Activated naive CD8-positive, alpha-beta T cell treated with anti-CD3 and anti-CD28 coated beads for 36 hours (primary cell): ENCODE data around the gene TMEM94. TPM values are rescaled to one million over a fixed set of nuclear protein-coding genes. Genes with fewer than 3 reads are reported as not detected.
"Not testable (repeated sequence)": the region's sequence is repeated elsewhere in the genome, so short reads cannot be mapped to it uniquely, and the experiment has no call there.

ENCODE experiments used
- DNase-seq: peaks from one replicate; pipeline ENCODE4 v3.0.0; 2021
- H3K27ac Mint-ChIP-seq: one replicate; pipeline ENCODE4 v1.8.0; 2022; ENCODE audit warnings: mild to moderate bottlenecking, moderate library complexity, mixed read lengths
- H3K27me3 Mint-ChIP-seq: one replicate; pipeline ENCODE4 v1.8.0; 2022; ENCODE audit warnings: mild to moderate bottlenecking, mixed read lengths
- H3K36me3 Mint-ChIP-seq: one replicate; pipeline ENCODE4 v1.8.0; 2021; ENCODE audit warnings: mild to moderate bottlenecking, mixed read lengths
- H3K4me1 Mint-ChIP-seq: one replicate; pipeline ENCODE4 v1.8.0; 2021; ENCODE audit warnings: mixed read lengths
- H3K4me3 Mint-ChIP-seq: one replicate; pipeline ENCODE4 v1.8.0; 2022; ENCODE audit warnings: mild to moderate bottlenecking, moderate library complexity, mixed read lengths
- H3K9me3 Mint-ChIP-seq: one replicate; pipeline ENCODE4 v1.8.0; 2022; ENCODE audit warnings: mixed read lengths
- total RNA-seq, 2 experiments: library from RNA; stranded (reverse); gene quantifications; one replicate each; pipeline ENCODE4 v1.2.3, GENCODE V29; 2021

Gene TMEM94
- total RNA-seq, 2 experiments from 2014 or later, result 46.6 to 55.5 TPM

DNA sequence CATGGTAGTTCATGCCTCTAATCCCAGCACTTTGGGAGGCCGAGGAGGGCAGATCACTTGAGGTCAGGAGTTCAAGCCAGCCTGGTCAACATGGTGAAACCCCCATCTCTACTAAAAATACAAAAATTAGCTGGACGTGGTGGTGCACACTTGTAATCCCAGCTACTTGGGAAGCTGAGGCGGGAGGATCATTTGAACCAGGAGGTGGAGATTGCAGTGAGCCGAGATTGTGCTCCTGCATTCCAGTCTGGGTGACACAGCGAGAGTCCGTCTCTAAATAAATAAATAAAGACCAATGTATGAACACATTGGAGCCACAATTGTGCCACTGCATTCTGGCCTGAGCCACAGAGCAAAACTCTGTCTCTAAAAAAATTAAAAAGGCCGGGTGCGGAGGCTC, 19.0 kb upstream of the TMEM94 start:
- not testable (repeated sequence) for DNase-seq, H3K27ac Mint-ChIP-seq, H3K4me3 Mint-ChIP-seq, H3K4me1 Mint-ChIP-seq, H3K27me3 Mint-ChIP-seq, H3K36me3 Mint-ChIP-seq, H3K9me3 Mint-ChIP-seq

DNA sequence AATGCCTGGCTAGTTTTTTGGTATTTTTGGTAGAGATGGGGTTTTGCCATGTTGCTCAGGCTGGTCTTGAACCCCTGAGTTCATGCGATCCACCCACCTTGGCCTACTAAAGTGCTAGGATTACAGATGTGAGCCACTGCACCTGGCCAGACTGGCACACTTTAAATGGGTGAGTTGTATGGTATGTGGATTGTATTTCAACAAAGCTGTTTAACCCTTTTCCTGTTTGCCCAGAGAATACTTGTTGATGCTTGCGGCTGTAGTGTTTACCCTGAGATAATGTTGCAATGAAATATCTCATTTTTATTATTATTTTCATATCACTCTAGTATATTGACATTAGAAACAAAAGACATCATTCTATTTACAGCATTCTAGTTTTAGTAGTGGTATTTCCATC, 17.1 kb upstream of the TMEM94 start:
- no peaks in the 10 kb centered on the region for H3K36me3 Mint-ChIP-seq
- no peak overlapping the region for H3K27ac Mint-ChIP-seq
- no peak overlapping the region for H3K4me3 Mint-ChIP-seq
- H3K9me3 Mint-ChIP-seq, result no peaks in the 10 kb centered on the region
- H3K4me1 Mint-ChIP-seq, result peaks cover 3% of the 10 kb centered on the region
- H3K27me3 Mint-ChIP-seq, result peaks cover 3% of the 10 kb centered on the region
- no peak for DNase-seq

DNA sequence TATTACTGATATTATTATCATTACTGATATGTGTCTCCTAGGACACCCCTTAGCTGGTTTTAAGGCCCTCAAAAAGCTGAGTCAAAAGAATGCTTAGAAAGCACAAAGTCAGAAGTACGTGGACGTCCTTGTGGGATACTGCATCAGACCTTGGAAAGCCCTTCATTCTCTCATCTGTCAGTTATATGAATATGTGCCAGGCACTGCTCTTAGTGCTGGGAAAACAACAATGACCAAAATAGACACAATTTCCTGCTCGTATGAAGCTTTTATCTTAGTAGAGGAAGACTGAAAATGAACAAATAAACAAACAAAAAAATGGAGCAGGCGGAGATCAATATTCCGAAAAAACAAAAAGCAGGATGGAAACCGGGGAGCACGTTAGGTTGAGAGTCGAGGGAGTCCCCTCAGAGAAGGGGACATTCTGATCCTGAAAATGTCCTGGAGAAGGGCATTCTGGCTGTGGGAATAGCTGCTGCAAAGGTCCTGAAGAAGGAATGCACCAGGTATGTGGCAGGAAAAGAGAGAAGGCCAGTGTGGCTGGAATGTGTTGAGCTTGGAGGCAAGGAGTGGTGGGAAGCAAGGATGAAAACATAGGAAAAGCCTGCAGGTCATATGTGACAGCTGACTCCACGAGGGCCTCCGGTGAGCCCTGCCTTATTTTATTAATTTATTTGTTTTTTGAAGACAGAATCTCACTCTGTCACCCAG, 15.5 kb upstream of the TMEM94 start:
- Mint-ChIP-seq H3K4me3 (no peak overlapping the region), H3K27ac (no peak overlapping the region), H3K9me3 (no peaks in the 10 kb centered on the region), H3K4me1 (peaks cover 3% of the 10 kb centered on the region), H3K27me3 (peaks cover 3% of the 10 kb centered on the region), H3K36me3 (no peaks in the 10 kb centered on the region)
- DNase-seq, result no peak

DNA sequence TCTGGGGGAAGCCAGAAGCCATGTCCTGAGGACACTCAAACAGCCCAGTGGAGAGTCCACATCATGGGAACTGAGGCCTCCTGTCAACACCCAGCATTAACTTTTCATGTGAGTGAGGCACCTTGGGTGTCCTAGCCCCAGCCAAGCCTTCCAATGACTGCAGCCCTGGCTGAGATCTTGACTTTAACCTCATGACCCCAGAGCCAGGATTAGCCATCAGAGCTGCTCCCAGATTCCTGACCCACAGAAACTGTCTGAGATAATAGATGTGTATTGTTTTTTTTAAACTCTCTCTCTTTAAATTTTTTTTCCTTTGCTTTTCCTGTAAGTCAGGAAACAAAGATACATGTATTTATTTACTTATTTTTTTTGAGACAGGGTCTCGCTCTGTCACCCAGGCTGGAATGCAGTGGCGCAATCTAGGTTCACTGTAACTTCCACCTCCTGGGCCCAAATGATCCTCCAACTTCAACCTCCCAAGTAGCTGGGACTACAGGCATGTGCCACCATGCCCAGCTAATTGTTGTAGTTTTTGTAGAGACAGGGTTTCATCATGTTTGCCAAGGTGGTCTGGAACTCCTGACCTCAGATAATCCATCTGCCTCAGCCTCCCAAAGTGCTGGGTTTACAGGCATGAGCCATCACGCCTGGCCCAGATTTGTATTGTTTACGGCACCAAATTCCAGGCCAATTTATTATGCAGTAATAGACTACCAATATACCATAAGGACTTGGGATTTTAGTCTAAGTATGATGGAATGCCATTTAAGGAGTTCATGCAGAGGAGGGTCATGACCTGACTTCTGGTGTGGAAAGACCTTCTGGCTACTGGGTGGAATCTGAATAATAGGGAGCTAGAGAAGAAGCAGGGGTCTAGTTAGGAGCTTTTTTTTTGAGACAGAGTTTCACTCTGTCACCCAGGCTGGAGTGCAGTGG, 14.0 kb upstream of the TMEM94 start:
- no peaks in the 10 kb centered on the region for H3K36me3 Mint-ChIP-seq
- H3K27ac Mint-ChIP-seq, result no peak overlapping the region
- H3K27me3 Mint-ChIP-seq, result no peaks in the 10 kb centered on the region
- H3K9me3 Mint-ChIP-seq, result no peaks in the 10 kb centered on the region
- no peak overlapping the region for H3K4me3 Mint-ChIP-seq
- no peaks in the 10 kb centered on the region for H3K4me1 Mint-ChIP-seq
- no peak for DNase-seq

DNA sequence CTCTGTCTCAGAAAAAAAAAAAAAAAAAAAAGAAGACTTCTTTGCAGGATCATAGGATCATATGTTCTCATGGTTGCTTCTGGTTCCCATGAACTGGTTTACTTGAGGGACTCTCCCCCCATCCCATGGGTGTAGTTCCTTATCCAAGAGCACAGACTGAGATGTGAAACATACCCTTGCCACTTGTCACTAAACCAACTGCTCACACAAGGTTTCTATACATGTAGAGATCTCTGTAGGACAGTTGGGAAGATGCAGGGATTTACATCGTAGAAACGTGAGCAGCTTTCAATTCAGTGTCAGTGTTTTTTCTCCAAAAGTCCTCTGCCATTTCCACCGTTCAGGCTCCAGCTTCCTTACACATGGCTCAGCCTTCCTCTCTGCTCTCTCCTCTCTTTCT, 11.1 kb upstream of the TMEM94 start:
- no peaks in the 10 kb centered on the region for H3K4me1 Mint-ChIP-seq
- no peaks in the 10 kb centered on the region for H3K9me3 Mint-ChIP-seq
- no peaks in the 10 kb centered on the region for H3K36me3 Mint-ChIP-seq

DNA sequence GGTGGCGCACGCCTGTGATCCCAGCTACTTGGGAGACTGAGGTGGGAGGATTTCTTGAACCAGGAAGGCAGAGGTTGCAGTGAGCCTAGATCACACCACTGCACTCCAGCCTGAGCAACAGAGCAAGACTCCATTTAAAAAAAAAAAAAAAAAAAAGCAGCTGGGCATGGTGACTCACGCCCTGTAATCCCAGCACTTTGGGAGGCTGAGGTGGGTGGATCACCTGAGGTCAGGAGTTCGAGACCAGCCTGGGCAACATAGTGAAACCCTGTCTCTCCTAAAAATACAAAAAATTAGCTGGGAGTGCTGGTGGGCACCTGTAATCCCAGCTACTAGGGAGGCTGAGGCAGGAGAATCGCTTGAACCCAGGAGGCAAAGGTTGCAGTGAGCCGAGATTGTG, 10.5 kb upstream of the TMEM94 start:
- H3K4me3 Mint-ChIP-seq, H3K27ac Mint-ChIP-seq, H3K4me1 Mint-ChIP-seq: not testable (repeated sequence)

More for the DNA sequence above, 11.1 kb upstream of the TMEM94 start:
- Mint-ChIP-seq H3K27me3 (no peaks in the 10 kb centered on the region), H3K4me3 (no peak overlapping the region), H3K27ac (no peak overlapping the region)
- DNase-seq, result no peak

DNA sequence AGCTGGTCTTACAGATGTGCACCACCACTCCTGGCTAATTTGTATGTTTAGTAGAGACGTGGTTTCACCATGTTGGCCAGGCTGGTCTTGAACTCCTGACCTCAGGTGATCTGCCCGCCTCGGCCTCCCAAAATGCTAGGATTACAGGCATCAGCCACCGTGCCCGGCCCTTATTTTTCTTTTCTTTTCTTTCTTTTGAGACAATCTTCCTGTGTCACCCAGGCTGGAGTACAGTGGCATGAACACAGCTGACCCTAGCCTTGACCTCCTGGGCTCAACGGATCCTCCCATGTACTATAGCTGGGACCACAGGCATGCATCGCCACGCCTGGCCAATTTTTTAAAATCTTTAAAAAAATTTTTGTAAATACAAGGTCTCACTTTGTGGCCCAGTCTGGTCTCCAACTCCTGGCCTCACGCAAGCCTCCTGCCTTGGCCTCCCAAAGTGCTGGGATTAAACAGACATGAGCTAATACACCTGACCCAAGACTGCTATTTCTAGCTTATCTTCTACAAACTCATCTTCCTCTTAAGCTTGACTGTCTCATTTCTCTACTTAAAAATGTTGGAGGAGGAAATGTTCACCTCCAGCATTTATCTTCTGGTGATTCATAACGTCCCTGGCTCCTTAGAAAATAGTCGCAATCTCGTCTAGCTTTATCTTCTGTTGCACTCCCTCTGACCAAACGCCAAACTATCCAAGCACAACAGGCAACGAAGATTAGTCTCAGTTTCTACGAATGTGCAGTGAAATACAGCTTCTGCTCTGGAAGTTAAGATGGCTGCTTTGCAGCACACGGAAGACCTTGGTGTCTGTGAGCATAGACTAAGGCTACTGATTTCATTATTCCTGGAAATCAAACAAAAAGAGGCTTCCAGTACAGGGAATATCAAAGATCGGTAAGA, 8.2 kb upstream of the TMEM94 start:
- Mint-ChIP-seq H3K27ac (no peak overlapping the region), H3K27me3 (no peaks in the 10 kb centered on the region), H3K4me1 (no peaks in the 10 kb centered on the region), H3K4me3 (no peak overlapping the region), H3K36me3 (no peaks in the 10 kb centered on the region), H3K9me3 (no peaks in the 10 kb centered on the region)
- DNase-seq, result no peak

More for the DNA sequence above, 10.5 kb upstream of the TMEM94 start:
- H3K36me3 Mint-ChIP-seq, DNase-seq, H3K27me3 Mint-ChIP-seq, H3K9me3 Mint-ChIP-seq: not testable (repeated sequence)

DNA sequence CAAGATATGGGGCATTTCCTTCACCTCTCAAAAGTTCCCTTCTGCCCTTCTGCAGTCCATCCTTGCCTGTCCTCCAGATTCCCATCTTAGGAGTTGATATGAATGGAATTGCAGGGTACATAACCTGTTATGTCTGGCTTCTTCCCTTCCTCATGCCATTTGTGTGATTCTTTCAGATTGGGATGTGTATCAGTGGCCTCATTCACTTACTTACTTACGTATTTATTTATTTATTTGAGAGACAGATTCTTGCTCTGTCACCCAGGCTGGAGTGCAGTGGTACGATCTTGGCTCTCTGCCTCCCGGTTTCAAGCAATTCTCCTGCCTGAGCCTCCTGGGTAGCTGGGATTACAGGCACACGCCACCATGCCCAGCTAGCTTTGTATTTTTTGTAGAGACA, 6.2 kb upstream of the TMEM94 start:
- Mint-ChIP-seq H3K27ac (no peak overlapping the region), H3K36me3 (no peaks in the 10 kb centered on the region), H3K9me3 (no peaks in the 10 kb centered on the region), H3K4me3 (no peak overlapping the region), H3K27me3 (peaks cover 3% of the 10 kb centered on the region), H3K4me1 (peaks cover 3% of the 10 kb centered on the region)
- DNase-seq, result no peak

DNA sequence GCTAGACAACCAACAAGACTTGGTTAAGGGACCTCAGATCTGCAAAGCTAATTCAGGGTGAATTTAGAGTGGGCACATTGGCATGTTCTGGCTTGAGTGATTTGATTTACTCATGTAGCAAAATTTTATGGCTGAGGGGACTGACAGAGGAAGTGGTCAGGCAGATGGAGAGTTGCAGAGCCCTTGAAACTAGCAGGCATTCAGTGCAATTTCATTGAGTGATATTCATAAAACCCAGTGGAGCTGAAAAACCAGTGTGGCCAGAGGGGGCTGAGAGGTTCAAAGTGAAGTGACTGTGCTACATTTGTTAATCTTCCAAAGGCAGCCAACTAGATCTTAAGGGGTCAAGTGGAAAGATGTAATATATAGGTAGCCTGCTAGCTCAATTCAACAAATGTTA, 2.2 kb upstream of the TMEM94 start:
- no peak overlapping the region for H3K4me3 Mint-ChIP-seq
- H3K36me3 Mint-ChIP-seq, result peaks cover 1% of the 10 kb centered on the region
- no peak for DNase-seq
- peaks cover 23% of the 10 kb centered on the region for H3K4me1 Mint-ChIP-seq
- no peak overlapping the region for H3K27ac Mint-ChIP-seq
- H3K9me3 Mint-ChIP-seq, result no peaks in the 10 kb centered on the region
- H3K27me3 Mint-ChIP-seq, result peaks cover 3% of the 10 kb centered on the region

DNA sequence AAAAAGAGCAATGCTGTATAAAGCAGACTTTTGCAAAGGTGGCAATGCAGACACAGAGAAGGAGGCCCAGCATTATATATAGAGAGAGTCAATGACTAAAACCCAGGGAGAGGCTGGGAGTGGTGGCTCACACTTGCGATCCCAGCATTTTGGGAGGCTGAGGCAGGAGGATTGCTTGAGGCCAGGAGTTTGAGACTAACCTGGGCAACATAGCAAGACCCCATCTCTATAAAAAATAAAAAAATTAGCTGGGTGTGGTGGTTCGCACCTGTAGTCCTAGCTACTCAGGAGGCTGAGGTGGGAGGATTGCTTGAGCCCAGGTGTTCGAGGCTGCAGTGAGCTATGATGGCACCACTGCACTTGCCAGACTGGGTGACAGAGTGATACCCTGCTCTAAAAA, 1.8 kb upstream of the TMEM94 start:
- not testable (repeated sequence) for H3K4me3 Mint-ChIP-seq, H3K9me3 Mint-ChIP-seq, H3K27ac Mint-ChIP-seq

DNA sequence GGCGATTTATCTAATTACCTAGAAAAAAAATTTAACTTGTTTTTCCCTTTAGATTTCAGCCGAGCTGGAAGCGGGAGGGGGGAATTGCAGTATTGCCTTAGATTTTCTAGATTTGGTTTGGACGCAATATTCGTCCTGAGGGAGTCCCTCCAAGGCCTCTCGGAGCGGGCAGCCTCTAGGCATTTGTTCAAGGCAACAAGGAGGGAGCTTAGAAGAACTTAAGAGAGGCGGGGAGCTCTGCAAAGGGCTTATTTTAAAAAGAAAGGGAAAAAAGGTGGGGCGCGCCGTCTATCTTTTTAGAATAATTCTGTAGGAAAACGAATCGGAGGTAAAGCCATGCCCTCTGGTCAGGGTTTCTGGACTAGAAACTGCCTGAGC, 407 bp upstream of the TMEM94 start:
- Mint-ChIP-seq H3K4me3 (peak overlapping the region; percentile 91), H3K27me3 (peaks cover 3% of the 10 kb centered on the region), H3K27ac (peak overlapping the region; percentile 90), H3K9me3 (no peaks in the 10 kb centered on the region), H3K36me3 (peaks cover 1% of the 10 kb centered on the region), H3K4me1 (peaks cover 32% of the 10 kb centered on the region)
- no peak for DNase-seq

More for the DNA sequence above, 1.8 kb upstream of the TMEM94 start:
- not testable (repeated sequence) for H3K27me3 Mint-ChIP-seq, DNase-seq, H3K36me3 Mint-ChIP-seq
- H3K4me1 Mint-ChIP-seq, result peaks cover 26% of the 10 kb centered on the region

DNA sequence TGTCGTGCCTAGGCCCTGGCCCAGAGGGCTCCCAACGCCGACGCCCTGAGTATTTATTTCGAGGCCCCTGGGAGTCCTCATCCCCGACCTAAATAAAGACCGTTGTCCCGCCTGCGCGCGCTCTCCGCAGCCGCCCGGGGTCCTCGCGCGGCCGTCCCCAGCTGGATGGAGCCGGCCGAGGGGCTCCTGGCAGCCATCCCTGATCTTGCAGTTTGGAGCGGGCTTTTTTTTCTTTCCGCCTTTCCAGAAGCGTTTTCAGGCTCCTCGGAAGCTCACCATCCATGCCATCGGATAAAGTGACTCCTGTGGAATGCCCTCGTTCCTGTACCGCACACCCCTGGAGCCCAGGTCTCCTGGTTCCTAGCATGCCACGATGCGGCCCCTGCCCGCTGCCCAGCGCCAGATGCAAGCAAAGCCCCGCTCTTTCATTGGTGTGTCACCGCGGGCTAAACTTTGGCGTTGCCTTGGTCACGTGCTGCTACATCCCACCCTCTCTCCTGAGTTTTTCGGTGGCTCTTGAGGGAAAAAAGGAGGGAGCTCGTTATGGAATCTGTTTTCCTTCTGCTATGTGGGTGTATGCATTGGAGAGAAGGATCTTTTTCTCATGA, 716 bp downstream of the TMEM94 start:
- Mint-ChIP-seq H3K27me3 (peaks cover 3% of the 10 kb centered on the region), H3K4me3 (peak overlapping the region; percentile 91)

DNA sequence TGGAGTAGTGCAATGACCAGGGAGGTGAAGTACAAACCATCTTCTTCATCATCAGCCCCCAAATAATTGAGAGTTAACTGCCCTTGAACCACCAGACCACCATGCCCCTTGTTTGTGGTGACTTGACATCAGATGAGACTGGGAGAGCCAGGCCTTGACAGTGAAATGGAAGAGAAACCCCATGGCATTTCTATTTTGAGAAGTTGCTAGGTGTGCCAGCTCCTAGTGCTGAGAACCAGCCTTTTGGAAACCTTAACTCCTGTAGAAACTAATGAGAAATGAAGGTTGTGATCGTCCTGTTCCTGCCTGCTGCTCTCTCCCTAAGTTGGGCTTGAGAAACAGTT, 2.8 kb downstream of the TMEM94 start:
- peaks cover 29% of the 10 kb centered on the region for H3K4me1 Mint-ChIP-seq
- no peak for DNase-seq
- H3K36me3 Mint-ChIP-seq, result peaks cover 3% of the 10 kb centered on the region
- H3K27ac Mint-ChIP-seq, result no peak overlapping the region
- no peaks in the 10 kb centered on the region for H3K27me3 Mint-ChIP-seq
- no peak overlapping the region for H3K4me3 Mint-ChIP-seq
- H3K9me3 Mint-ChIP-seq, result no peaks in the 10 kb centered on the region

More for the DNA sequence above, 716 bp downstream of the TMEM94 start:
- Mint-ChIP-seq H3K36me3 (peaks cover 1% of the 10 kb centered on the region), H3K27ac (peak overlapping the region; percentile 90), H3K9me3 (no peaks in the 10 kb centered on the region), H3K4me1 (peaks cover 32% of the 10 kb centered on the region)
- peak; percentile 28 for DNase-seq

DNA sequence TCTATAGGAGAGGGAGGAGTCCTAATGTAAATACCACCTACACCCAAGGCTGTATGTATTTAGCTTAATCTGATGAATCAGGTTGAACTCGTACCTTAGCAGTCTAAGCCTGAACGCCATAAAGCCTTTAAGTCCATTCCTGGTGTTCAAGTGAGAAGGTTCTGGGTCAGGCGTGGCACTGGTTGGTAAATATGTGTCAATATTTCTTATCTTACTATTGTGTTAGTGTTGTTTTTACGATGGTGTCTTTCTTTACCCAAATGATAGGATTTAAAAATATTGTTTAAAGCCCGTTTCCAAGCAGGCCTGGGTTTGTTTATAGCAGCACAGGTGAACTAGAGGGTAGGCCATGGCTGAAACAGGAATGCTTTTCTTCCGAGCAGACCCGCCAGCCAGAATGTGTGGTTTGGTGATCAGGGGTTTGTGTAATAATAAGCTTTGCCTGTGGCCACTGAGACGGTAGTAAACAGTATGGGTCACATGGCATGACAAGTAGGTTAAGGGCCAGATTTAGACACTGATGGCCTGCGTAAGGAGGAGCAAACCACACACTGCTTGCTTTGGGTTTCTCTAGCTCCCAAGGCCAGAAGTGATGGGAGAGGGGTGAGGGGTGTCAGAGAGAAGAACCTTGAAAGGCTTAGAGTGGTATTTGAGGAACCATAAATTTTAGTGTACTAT, 3.3 kb downstream of the TMEM94 start:
- Mint-ChIP-seq H3K27ac (no peak overlapping the region), H3K9me3 (no peaks in the 10 kb centered on the region)

More for the DNA sequence above, 3.3 kb downstream of the TMEM94 start:
- peaks cover 3% of the 10 kb centered on the region for H3K36me3 Mint-ChIP-seq
- DNase-seq, result no peak
- H3K27me3 Mint-ChIP-seq, result no peaks in the 10 kb centered on the region
- peaks cover 29% of the 10 kb centered on the region for H3K4me1 Mint-ChIP-seq
- no peak overlapping the region for H3K4me3 Mint-ChIP-seq
